Endothelial cell (in vitro differentiated cells): ENCODE data around the gene TBCK. TPM values are rescaled to one million over a fixed set of nuclear protein-coding genes. Genes with fewer than 3 reads are reported as not detected.

ENCODE experiments used
- DNase-seq: peaks from one replicate; pipeline ENCODE4 v3.0.0; 2021; ENCODE audit warnings: low spot score
- H3K27ac Mint-ChIP-seq: one replicate; pipeline ENCODE4 v1.8.0; 2021; ENCODE audit warnings: mixed read lengths, inconsistent platforms; ENCODE audit not compliant: unreplicated experiment
- H3K27me3 Mint-ChIP-seq: one replicate; pipeline ENCODE4 v1.8.0; 2021; ENCODE audit warnings: mild to moderate bottlenecking, moderate library complexity, mixed read lengths, inconsistent platforms; ENCODE audit not compliant: unreplicated experiment
- H3K36me3 Mint-ChIP-seq: one replicate; pipeline ENCODE4 v1.8.0; 2021; ENCODE audit warnings: mild to moderate bottlenecking, low read depth, mixed read lengths, inconsistent platforms; ENCODE audit not compliant: unreplicated experiment
- H3K4me1 Mint-ChIP-seq: one replicate; pipeline ENCODE4 v1.8.0; 2021; ENCODE audit warnings: mild to moderate bottlenecking, mixed read lengths, inconsistent platforms; ENCODE audit not compliant: unreplicated experiment
- H3K4me3 Mint-ChIP-seq: one replicate; pipeline ENCODE4 v1.8.0; 2021; ENCODE audit warnings: mild to moderate bottlenecking, mixed read lengths, inconsistent platforms; ENCODE audit not compliant: unreplicated experiment
- H3K9me3 Mint-ChIP-seq: one replicate; pipeline ENCODE4 v1.8.0; 2021; ENCODE audit warnings: mixed read lengths, inconsistent platforms; ENCODE audit not compliant: unreplicated experiment
- CTCF ChIP-seq: fragments of 200-600 bp; sonication (generic); IDR thresholded peaks from one replicate; pipeline ENCODE4 v1.5.0; 2021; ENCODE audit warnings: antibody characterized with exemption; ENCODE audit not compliant: unreplicated experiment
- total RNA-seq: library from RNA; stranded (reverse); fragmentation: NEBNext Ultra II Directional; extraction: Animal tissue kit (Norgen Biotek cat#: 25700); gene quantifications from one replicate; pipeline ENCODE4 v1.2.1, GENCODE V29; 2021; ENCODE audit not compliant: unreplicated experiment

TBCK gene
- total RNA-seq, 1 donor from 2014 or later: 48.6 TPM

- H3K4me1 Mint-ChIP-seq: no peaks in the 10 kb centered on the region
- H3K27ac Mint-ChIP-seq: no peak overlapping the region
- H3K4me3 Mint-ChIP-seq: no peak overlapping the region
- no peak for TF ChIP-seq CTCF
- DNase-seq: no peak
- no peaks in the 10 kb centered on the region for H3K27me3 Mint-ChIP-seq
- no peaks in the 10 kb centered on the region for H3K9me3 Mint-ChIP-seq
- H3K36me3 Mint-ChIP-seq: no peaks in the 10 kb centered on the region
Measured at GRCh38 chr4:106247600-106247999, 68.4 kb downstream of the TBCK start.

- H3K4me1 Mint-ChIP-seq: no peaks in the 10 kb centered on the region
- no peak overlapping the region for H3K27ac Mint-ChIP-seq
- no peak for DNase-seq
- H3K9me3 Mint-ChIP-seq: no peaks in the 10 kb centered on the region
- no peaks in the 10 kb centered on the region for H3K27me3 Mint-ChIP-seq
- no peak overlapping the region for H3K4me3 Mint-ChIP-seq
- TF ChIP-seq CTCF: no peak
- no peaks in the 10 kb centered on the region for H3K36me3 Mint-ChIP-seq
Measured at GRCh38 chr4:106246441-106246840, 69.6 kb downstream of the TBCK start.

GRCh38 chr4:106245176-106245575 lies 70.8 kb downstream of the TBCK start:
- no peaks in the 10 kb centered on the region for H3K36me3 Mint-ChIP-seq
- no peak for DNase-seq
- no peak overlapping the region for H3K4me3 Mint-ChIP-seq
- H3K27me3 Mint-ChIP-seq: no peaks in the 10 kb centered on the region
- TF ChIP-seq CTCF: no peak
- H3K27ac Mint-ChIP-seq: no peak overlapping the region
- H3K4me1 Mint-ChIP-seq: no peaks in the 10 kb centered on the region
- no peaks in the 10 kb centered on the region for H3K9me3 Mint-ChIP-seq

- no peak overlapping the region for H3K27ac Mint-ChIP-seq
- H3K27me3 Mint-ChIP-seq: no peaks in the 10 kb centered on the region
Measured at GRCh38 chr4:106240699-106241098, 75.3 kb downstream of the TBCK start.

GRCh38 chr4:106238820-106239420 lies 77.1 kb downstream of the TBCK start:
- H3K27me3 Mint-ChIP-seq: no peaks in the 10 kb centered on the region
- no peaks in the 10 kb centered on the region for H3K4me1 Mint-ChIP-seq
- no peaks in the 10 kb centered on the region for H3K36me3 Mint-ChIP-seq
- no peaks in the 10 kb centered on the region for H3K9me3 Mint-ChIP-seq
- peak; percentile 93 for TF ChIP-seq CTCF
- DNase-seq: peak; percentile 46
- H3K4me3 Mint-ChIP-seq: no peak overlapping the region
- no peak overlapping the region for H3K27ac Mint-ChIP-seq

More at GRCh38 chr4:106240699-106241098, 75.3 kb downstream of the TBCK start:
- H3K4me3 Mint-ChIP-seq: no peak overlapping the region
- no peak for TF ChIP-seq CTCF
- H3K4me1 Mint-ChIP-seq: no peaks in the 10 kb centered on the region
- no peak for DNase-seq
- H3K9me3 Mint-ChIP-seq: no peaks in the 10 kb centered on the region
- no peaks in the 10 kb centered on the region for H3K36me3 Mint-ChIP-seq
